Fibroblast of lung (primary cell): ENCODE results near the gene HPSE2. TPM values are rescaled to one million over a fixed set of nuclear protein-coding genes. Genes with fewer than 3 reads are reported as not detected.
"Not testable (repeated sequence)": the region's sequence is repeated elsewhere in the genome, so short reads cannot be mapped to it uniquely, and the experiment has no call there.

Experiments used
- DNase-seq, 2 donors: peaks; one replicate each; pipeline versions ENCODE4 v3.0.0 to v3.0.0-alpha.2; 2010; ENCODE audit warnings: low read depth in 2 of 2
- H2AFZ ChIP-seq: 2 replicates; pipeline ENCODE4 v1.5.1; 2012; ENCODE audit warnings: low read length, control low read depth, inconsistent platforms
- H3K27ac ChIP-seq: 2 replicates; pipeline ENCODE4 v1.5.1; 2011; ENCODE audit warnings: low read length, control low read depth; ENCODE audit not compliant: insufficient read depth
- H3K27me3 ChIP-seq: 2 replicates; pipeline ENCODE4 v1.5.1; 2011; ENCODE audit warnings: mild to moderate bottlenecking, low read length; ENCODE audit not compliant: control insufficient read depth, insufficient read depth
- H3K36me3 ChIP-seq: 2 replicates; pipeline ENCODE4 v1.5.1; 2011; ENCODE audit warnings: low read length; ENCODE audit not compliant: control insufficient read depth, insufficient read depth
- H3K4me1 ChIP-seq: 2 replicates; pipeline ENCODE4 v1.5.1; 2011; ENCODE audit warnings: low read length; ENCODE audit not compliant: control insufficient read depth, insufficient read depth; ENCODE audit errors: extremely low read depth
- H3K4me2 ChIP-seq: 2 replicates; pipeline ENCODE4 v1.5.1; 2011; ENCODE audit warnings: low read length, control low read depth; ENCODE audit not compliant: insufficient read depth; ENCODE audit errors: extremely low read depth
- H3K4me3 ChIP-seq, 4 experiments: fragments of 200-600 bp in 1 of 4; sonication (generic) in 1 of 4; replicated peaks in 1 of 4; 2 replicates each; pipeline ENCODE4 v1.5.1; 2011 to 2016; ENCODE audit warnings: low read length in 4 of 4, low read depth in 3 of 4, mild to moderate bottlenecking in 3 of 4, control low read depth in 2 of 4, inconsistent platforms in 1 of 4, mixed read lengths in 1 of 4; ENCODE audit not compliant: insufficient read depth in 1 of 4; ENCODE audit errors: control extremely low read depth in 1 of 4
- H3K79me2 ChIP-seq: 2 replicates; pipeline ENCODE4 v1.5.1; 2012; ENCODE audit warnings: mild to moderate bottlenecking, low read length, inconsistent platforms; ENCODE audit not compliant: control insufficient read depth, insufficient read depth
- H3K9ac ChIP-seq: 2 replicates; pipeline ENCODE4 v1.5.1; 2011; ENCODE audit warnings: mild to moderate bottlenecking, low read length, control low read depth; ENCODE audit not compliant: insufficient read depth
- H3K9me3 ChIP-seq: 2 replicates; pipeline ENCODE4 v1.5.1; 2012; ENCODE audit warnings: low read depth, low read length; ENCODE audit not compliant: control insufficient read depth, insufficient read depth
- H4K20me1 ChIP-seq: 2 replicates; pipeline ENCODE4 v1.5.1; 2011; ENCODE audit warnings: low read length; ENCODE audit not compliant: control insufficient read depth, insufficient read depth; ENCODE audit errors: extremely low read depth
- EZH2 ChIP-seq: IDR thresholded peaks from 2 replicates; pipeline ENCODE4 v1.5.1; 2012; ENCODE audit warnings: low read length, control low read depth, mild to moderate bottlenecking; ENCODE audit errors: missing control alignments
- polyA plus RNA-seq, 2 donors: library from polyadenylated mRNA; depleted of rRNA in 1 of 2; stranded (reverse) in 1 of 2; unstranded in 1 of 2; fragments of >200 nt; gene quantifications; 2 replicates each; pipeline ENCODE4 v1.2.1, GENCODE V29; 2011 to 2012; ENCODE audit warnings: missing spikeins in 1 of 2
- total RNA-seq: library from RNA; depleted of rRNA; stranded (reverse); fragments of >200 nt; gene quantifications from 2 replicates; pipeline ENCODE4 v1.2.1, GENCODE V29; 2014
- TF ChIP-seq, protein P1 (sequence below), 2 donors: IDR thresholded peaks in 1 of 2; conservative IDR thresholded peaks in 1 of 2; 1 replicate in 1 of 2; 2 replicates in 1 of 2; pipeline ENCODE4 v1.5.1; 2011 to 2012; ENCODE audit warnings: low read length in 2 of 2, control low read depth in 1 of 2, inconsistent platforms in 1 of 2, low read depth in 1 of 2, mild to moderate bottlenecking in 1 of 2

The HPSE2 gene
- total and polyA plus RNA-seq, 2 donors (not counting 1 experiment from before 2014, with no cell fraction given), result 0.02 to 0.17 TPM

DNA sequence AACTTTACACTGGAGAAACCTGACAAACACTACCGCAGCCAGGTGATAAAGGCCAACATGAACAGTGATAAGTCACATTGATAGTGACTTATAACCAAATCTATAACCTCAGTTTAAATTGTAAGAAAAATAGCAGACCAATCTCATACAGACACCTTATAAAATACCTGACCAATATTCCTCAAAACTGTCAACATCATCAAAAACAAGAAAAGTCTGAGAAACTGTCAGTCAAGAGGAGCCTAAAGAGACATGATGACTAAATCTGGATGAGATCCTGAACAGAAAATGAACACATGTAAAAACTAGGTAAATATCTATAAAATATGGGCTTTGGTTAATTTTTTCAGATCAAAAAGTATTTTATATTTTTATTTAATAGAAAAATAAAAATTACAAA is 233.3 kb downstream of the HPSE2 start:
- Histone ChIP-seq H4K20me1 (no peaks in the 10 kb centered on the region), H3K79me2 (no peaks in the 10 kb centered on the region), H3K4me1 (no peaks in the 10 kb centered on the region), H3K27ac (no peak overlapping the region), H3K27me3 (no peaks in the 10 kb centered on the region), H3K4me2 (no peak overlapping the region), H3K36me3 (no peaks in the 10 kb centered on the region), H3K9ac (no peak overlapping the region), H3K9me3 (no peaks in the 10 kb centered on the region), H2AFZ (no peak overlapping the region), H3K4me3 (no peak overlapping the region)
- no peak for TF ChIP-seq EZH2
- TF ChIP-seq, protein P1, sequence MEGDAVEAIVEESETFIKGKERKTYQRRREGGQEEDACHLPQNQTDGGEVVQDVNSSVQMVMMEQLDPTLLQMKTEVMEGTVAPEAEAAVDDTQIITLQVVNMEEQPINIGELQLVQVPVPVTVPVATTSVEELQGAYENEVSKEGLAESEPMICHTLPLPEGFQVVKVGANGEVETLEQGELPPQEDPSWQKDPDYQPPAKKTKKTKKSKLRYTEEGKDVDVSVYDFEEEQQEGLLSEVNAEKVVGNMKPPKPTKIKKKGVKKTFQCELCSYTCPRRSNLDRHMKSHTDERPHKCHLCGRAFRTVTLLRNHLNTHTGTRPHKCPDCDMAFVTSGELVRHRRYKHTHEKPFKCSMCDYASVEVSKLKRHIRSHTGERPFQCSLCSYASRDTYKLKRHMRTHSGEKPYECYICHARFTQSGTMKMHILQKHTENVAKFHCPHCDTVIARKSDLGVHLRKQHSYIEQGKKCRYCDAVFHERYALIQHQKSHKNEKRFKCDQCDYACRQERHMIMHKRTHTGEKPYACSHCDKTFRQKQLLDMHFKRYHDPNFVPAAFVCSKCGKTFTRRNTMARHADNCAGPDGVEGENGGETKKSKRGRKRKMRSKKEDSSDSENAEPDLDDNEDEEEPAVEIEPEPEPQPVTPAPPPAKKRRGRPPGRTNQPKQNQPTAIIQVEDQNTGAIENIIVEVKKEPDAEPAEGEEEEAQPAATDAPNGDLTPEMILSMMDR (conservative IDR thresholded peaks at IDR 0.05 in 1 of 2, IDR thresholded peaks at IDR 0.05 in 1 of 2; ENCODE audit: low read depth in 1 of 2, low read length in 2 of 2), result no peak
- no peak for DNase-seq

DNA sequence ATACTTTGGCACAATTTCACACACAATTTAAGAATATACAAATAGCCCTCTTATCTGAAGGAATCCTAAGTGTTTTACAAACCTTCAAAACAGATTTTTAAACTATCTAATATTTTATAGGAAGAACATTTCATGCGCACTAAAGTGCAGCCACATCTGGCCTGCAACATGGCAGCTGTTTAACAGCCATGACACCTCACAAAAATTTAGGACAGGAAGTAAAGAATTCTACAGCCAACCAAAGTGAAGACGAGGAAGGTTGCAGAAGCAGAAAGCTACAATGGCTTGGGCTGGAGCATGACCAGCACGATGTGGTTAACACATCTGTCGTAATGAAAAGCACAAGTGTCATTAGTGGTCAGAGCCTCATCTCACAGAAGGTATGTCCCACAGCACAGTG is 238.1 kb downstream of the HPSE2 start:
- H3K9ac ChIP-seq, result no peak overlapping the region
- no peak for DNase-seq

DNA sequence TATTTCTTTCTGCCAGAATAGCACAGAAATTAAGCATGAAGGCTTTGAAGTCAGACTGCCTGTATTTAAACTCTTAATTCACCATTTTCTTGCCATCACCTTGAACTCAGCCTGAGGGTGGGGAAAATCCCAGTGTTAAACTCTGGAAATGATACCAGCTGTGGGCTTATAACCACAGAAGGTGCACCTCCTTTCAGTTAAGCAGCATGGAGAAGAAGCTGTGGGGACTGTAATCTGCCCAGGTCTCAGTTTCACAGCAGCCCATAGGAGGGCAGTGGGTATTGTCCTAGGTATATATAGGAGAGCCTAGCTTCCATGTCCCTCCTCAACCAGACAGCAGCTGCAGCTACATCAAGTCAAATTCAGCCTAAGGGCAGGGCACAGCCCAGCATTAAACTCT is 241.6 kb downstream of the HPSE2 start:
- TF ChIP-seq, protein P1 (conservative IDR thresholded peaks at IDR 0.05 in 1 of 2, IDR thresholded peaks at IDR 0.05 in 1 of 2; ENCODE audit: low read depth in 1 of 2, low read length in 2 of 2), result no peak
- no peak for TF ChIP-seq EZH2
- no peak overlapping the region for H3K27ac ChIP-seq
- H3K9ac ChIP-seq, result no peak overlapping the region
- no peaks in the 10 kb centered on the region for H3K9me3 ChIP-seq
- H2AFZ ChIP-seq, result no peak overlapping the region
- no peak for DNase-seq
- no peaks in the 10 kb centered on the region for H4K20me1 ChIP-seq
- H3K4me2 ChIP-seq, result no peak overlapping the region
- H3K4me1 ChIP-seq, result no peaks in the 10 kb centered on the region
- H3K4me3 ChIP-seq, result no peak overlapping the region
- H3K36me3 ChIP-seq, result no peaks in the 10 kb centered on the region
- H3K27me3 ChIP-seq, result no peaks in the 10 kb centered on the region
- H3K79me2 ChIP-seq, result no peaks in the 10 kb centered on the region

More for the DNA sequence above, 238.1 kb downstream of the HPSE2 start:
- Histone ChIP-seq H3K79me2 (no peaks in the 10 kb centered on the region), H3K9me3 (no peaks in the 10 kb centered on the region), H3K4me3 (no peak overlapping the region), H4K20me1 (no peaks in the 10 kb centered on the region), H3K4me2 (no peak overlapping the region), H3K27me3 (no peaks in the 10 kb centered on the region), H3K27ac (no peak overlapping the region), H3K36me3 (no peaks in the 10 kb centered on the region), H3K4me1 (no peaks in the 10 kb centered on the region), H2AFZ (no peak overlapping the region)
- TF ChIP-seq EZH2, result no peak
- TF ChIP-seq, protein P1 (conservative IDR thresholded peaks at IDR 0.05 in 1 of 2, IDR thresholded peaks at IDR 0.05 in 1 of 2; ENCODE audit: low read depth in 1 of 2, low read length in 2 of 2), result no peak

DNA sequence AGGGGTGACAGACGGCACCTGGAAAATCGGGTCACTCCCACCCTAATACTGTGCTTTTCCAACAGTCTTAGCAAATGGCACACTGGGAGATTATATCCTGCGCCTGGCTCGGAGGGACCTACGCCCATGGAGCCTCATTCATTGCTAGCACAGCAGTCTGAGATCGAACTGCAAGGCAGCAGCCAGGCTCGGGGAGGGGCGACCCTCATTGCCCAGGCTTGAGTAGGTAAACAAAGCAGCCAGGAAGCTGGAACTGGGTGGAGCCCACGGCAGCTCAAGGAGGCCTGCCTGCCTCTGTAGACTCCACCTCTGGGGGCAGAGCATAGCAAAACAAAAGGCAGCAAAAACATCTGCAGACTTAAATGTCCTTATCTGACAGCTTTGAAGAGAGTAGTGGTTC is 251.9 kb downstream of the HPSE2 start:
- H3K4me3 ChIP-seq, H3K4me1 ChIP-seq, H2AFZ ChIP-seq, H3K27me3 ChIP-seq, H3K36me3 ChIP-seq, H3K9me3 ChIP-seq, DNase-seq, H3K9ac ChIP-seq, H4K20me1 ChIP-seq, H3K4me2 ChIP-seq, H3K79me2 ChIP-seq, H3K27ac ChIP-seq: not testable (repeated sequence)
